Measurements from ENCODE around the gene KDR.

The KDR gene

GRCh38 chr4:55143858-55144257, 18.5 kb upstream of the KDR start:
- H3K4me3 ChIP-seq (ENCODE audit: low read depth, low read length), result no peak overlapping the region
- TF ChIP-seq CTCF (IDR thresholded peaks at IDR 0.05; ENCODE audit: low read depth, low read length), result no peak
- in situ Hi-C loops (cut with HindIII; ENCODE audit: low sequenced_read_pairs), result no loop called here
- DNase-seq (ENCODE audit: low read depth, low spot score), result no peak

- H3K4me3 ChIP-seq (ENCODE audit: low read depth, low read length), result no peak overlapping the region
- TF ChIP-seq CTCF (IDR thresholded peaks at IDR 0.05; ENCODE audit: low read depth, low read length), result no peak
- no peak for DNase-seq (ENCODE audit: low read depth, low spot score)
- in situ Hi-C loops (cut with HindIII; ENCODE audit: low sequenced_read_pairs), result no loop called here
Observed at GRCh38 chr4:55138367-55138766, 13.0 kb upstream of the KDR start.

- no peak for DNase-seq (ENCODE audit: low read depth, low spot score)
- no peak for TF ChIP-seq CTCF (IDR thresholded peaks at IDR 0.05; ENCODE audit: low read depth, low read length)
- H3K4me3 ChIP-seq (ENCODE audit: low read depth, low read length), result no peak overlapping the region
- in situ Hi-C loops (cut with HindIII; ENCODE audit: low sequenced_read_pairs), result no loop called here
Observed at GRCh38 chr4:55136634-55137033, 11.2 kb upstream of the KDR start.

GRCh38 chr4:55133951-55134350, 8.6 kb upstream of the KDR start:
- H3K4me3 ChIP-seq (ENCODE audit: low read depth, low read length), result no peak overlapping the region
- DNase-seq (ENCODE audit: low read depth, low spot score), result no peak
- no peak for TF ChIP-seq CTCF (IDR thresholded peaks at IDR 0.05; ENCODE audit: low read depth, low read length)
- in situ Hi-C loops (cut with HindIII; ENCODE audit: low sequenced_read_pairs), result no loop called here

GRCh38 chr4:55132775-55133174, 7.4 kb upstream of the KDR start:
- DNase-seq (ENCODE audit: low read depth, low spot score), result no peak
- TF ChIP-seq CTCF (IDR thresholded peaks at IDR 0.05; ENCODE audit: low read depth, low read length), result no peak
- in situ Hi-C loops (cut with HindIII; ENCODE audit: low sequenced_read_pairs), result no loop called here
- H3K4me3 ChIP-seq (ENCODE audit: low read depth, low read length), result no peak overlapping the region

- H3K4me3 ChIP-seq (ENCODE audit: low read depth, low read length), result no peak overlapping the region
- peak; percentile 15 for DNase-seq (ENCODE audit: low read depth, low spot score)
- TF ChIP-seq CTCF (IDR thresholded peaks at IDR 0.05; ENCODE audit: low read depth, low read length), result no peak
- in situ Hi-C loops (cut with HindIII; ENCODE audit: low sequenced_read_pairs), result no loop called here
Observed at GRCh38 chr4:55127521-55127920, 2.1 kb upstream of the KDR start.

- in situ Hi-C loops (cut with HindIII; ENCODE audit: low sequenced_read_pairs), result no loop called here
- H3K4me3 ChIP-seq (ENCODE audit: low read depth, low read length), result no peak overlapping the region
- no peak for TF ChIP-seq CTCF (IDR thresholded peaks at IDR 0.05; ENCODE audit: low read depth, low read length)
- DNase-seq (ENCODE audit: low read depth, low spot score), result no peak
Observed at GRCh38 chr4:55127053-55127452, 1.7 kb upstream of the KDR start.

Measured in astrocyte of the spinal cord (primary cell).